ENCODE results near the gene U2SURP. TPM values are rescaled to one million over a fixed set of nuclear protein-coding genes. Genes with fewer than 3 reads are reported as not detected.

Gene U2SURP
- total and polyA plus RNA-seq, 4 experiments from 2014 or later, result 97.6 to 137 (median 126) TPM

DNA sequence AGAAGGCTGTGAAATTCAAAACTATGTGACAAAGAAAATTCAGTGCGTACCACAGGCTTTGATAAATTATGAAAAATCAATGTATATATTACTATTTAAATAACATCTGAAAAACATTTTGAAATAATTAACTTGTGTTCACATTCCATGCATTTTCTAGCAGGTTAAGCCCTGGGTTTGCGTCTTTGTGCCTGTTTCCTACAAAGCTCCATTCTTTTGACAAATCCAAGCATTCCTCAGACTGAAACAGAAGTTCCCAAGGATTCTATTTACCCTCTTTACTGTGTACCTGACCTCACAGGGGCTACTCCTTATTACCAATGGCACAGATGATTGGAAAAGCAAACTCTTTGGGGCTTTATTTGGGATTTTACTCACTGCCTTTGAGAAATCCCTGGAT is 39.8 kb upstream of the U2SURP start:
- no peaks in the 10 kb centered on the region for H3K9me3 Mint-ChIP-seq
- ChIA-PET POLR2A (ENCODE audit: partially characterized antibody) (no interaction called here), CTCF (ENCODE audit: partially characterized antibody) (no interaction called here)
- H3K4me3 Mint-ChIP-seq, result peak overlapping the region in 4 of 8 donors; percentile 50 to 84 (median 74)
- no peak overlapping the region for H3K4me3 ChIP-seq (ENCODE audit: low read length in 2 of 2)
- H3K36me3 Mint-ChIP-seq, result peaks cover 0 to 10% of the 10 kb centered on the region in 2 donors
- intact Hi-C loops (cut with micrococcal nuclease), result no loop called here
- no peak overlapping the region for H3K27ac Mint-ChIP-seq
- H3K9me3 ChIP-seq (ENCODE audit: control insufficient read depth in 1 of 2, low read length in 2 of 2), result no peaks in the 10 kb centered on the region
- no peak for DNase-seq
- peaks cover 5% of the 10 kb centered on the region for H3K27me3 ChIP-seq (ENCODE audit: insufficient read depth, low read length)
- no peaks in the 10 kb centered on the region for H3K36me3 ChIP-seq (ENCODE audit: insufficient read depth, low read length)
- no peak overlapping the region for H3K27ac ChIP-seq (ENCODE audit: low read depth, low read length)
- peaks cover 4% of the 10 kb centered on the region for H3K4me1 ChIP-seq (ENCODE audit: insufficient read depth, low read length)
- peaks cover 4 to 19% (median 15%) of the 10 kb centered on the region in 4 donors for H3K4me1 Mint-ChIP-seq
- H3K27me3 Mint-ChIP-seq, result peaks cover 45 to 60% of the 10 kb centered on the region in 2 donors

DNA sequence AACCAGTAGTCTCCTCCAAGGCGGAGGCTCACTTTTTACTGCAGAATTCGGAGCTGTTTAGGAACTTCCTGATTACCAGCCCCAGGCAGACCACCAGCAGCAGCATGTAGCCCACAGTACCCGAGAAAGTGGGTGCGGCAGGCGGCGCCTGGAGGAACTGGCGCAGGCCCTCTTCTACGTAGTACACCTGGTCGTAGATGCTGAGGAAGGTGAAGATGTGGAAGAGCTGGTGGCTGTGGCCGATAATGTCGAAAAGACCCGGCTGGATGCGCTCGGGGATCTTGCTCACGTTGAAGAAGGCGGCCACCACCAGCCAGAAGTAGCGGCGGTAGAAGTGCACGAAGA is 39.2 kb upstream of the U2SURP start:
- H3K4me3 Mint-ChIP-seq, result peak overlapping the region; percentile 65 to 84 (median 73)
- intact Hi-C loops (cut with micrococcal nuclease), result no loop called here
- H3K27ac ChIP-seq (ENCODE audit: low read depth, low read length), result no peak overlapping the region

DNA sequence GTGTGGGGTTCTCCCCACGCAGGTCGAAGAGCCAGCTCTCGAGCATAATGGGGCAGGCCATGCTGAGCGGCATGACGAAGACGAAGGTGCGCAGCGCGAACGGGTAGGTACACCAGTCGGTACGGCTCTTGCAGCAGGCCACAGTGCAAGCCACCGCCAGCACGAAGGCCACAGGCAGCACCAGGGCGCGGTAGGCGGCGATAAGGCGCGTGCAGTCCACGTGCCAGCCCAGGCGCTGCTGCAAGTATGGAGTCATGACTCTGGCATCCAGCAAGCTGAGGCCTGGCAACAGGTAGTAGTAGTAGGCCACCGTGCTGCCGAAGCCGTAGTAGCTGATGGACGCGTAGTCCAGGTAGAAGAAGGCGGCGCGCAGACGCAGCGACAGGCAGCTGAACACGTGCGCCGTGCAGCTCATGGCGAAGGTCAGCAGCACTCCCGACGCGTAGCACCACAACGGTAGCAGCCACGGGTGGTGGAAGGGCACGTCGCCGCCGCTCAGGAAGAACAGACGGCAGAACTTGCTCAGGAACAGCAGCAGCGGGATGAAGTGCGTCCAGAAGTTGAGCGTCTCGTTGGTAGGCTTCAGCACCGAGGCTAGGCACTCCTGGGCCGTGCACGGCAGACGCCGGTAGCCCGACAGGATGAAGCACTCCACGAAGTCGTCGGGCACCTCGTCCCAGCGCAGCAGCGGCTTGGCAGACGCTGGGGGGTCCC is 38.7 kb upstream of the U2SURP start:
- peak overlapping the region in 1 of 2 donors; percentile 24 for H3K4me3 ChIP-seq (ENCODE audit: low read length in 2 of 2)
- POLR2A ChIA-PET (ENCODE audit: partially characterized antibody), result no interaction called here
- H3K27ac Mint-ChIP-seq, result no peak overlapping the region
- peaks cover 4% of the 10 kb centered on the region for H3K4me1 ChIP-seq (ENCODE audit: insufficient read depth, low read length)
- H3K27me3 ChIP-seq (ENCODE audit: insufficient read depth, low read length), result peaks cover 5% of the 10 kb centered on the region
- peak overlapping the region; percentile 65 to 84 (median 76) for H3K4me3 Mint-ChIP-seq
- H3K36me3 Mint-ChIP-seq, result peaks cover 0 to 10% of the 10 kb centered on the region in 2 donors
- CTCF ChIA-PET (ENCODE audit: partially characterized antibody), result no interaction called here
- peaks cover 42 to 54% of the 10 kb centered on the region in 2 donors for H3K27me3 Mint-ChIP-seq
- H3K36me3 ChIP-seq (ENCODE audit: insufficient read depth, low read length), result no peaks in the 10 kb centered on the region
- H3K4me1 Mint-ChIP-seq, result peaks cover 4 to 19% (median 15%) of the 10 kb centered on the region in 4 donors
- H3K9me3 ChIP-seq (ENCODE audit: control insufficient read depth in 1 of 2, low read length in 2 of 2), result no peaks in the 10 kb centered on the region
- H3K9me3 Mint-ChIP-seq, result no peaks in the 10 kb centered on the region
- no peak overlapping the region for H3K27ac ChIP-seq (ENCODE audit: low read depth, low read length)
- no peak for DNase-seq
- intact Hi-C loops (cut with micrococcal nuclease), result no loop called here

More for the DNA sequence above, 39.2 kb upstream of the U2SURP start:
- peaks cover 4% of the 10 kb centered on the region for H3K4me1 ChIP-seq (ENCODE audit: insufficient read depth, low read length)
- no peak overlapping the region for H3K4me3 ChIP-seq (ENCODE audit: low read length in 2 of 2)
- H3K27me3 ChIP-seq (ENCODE audit: insufficient read depth, low read length), result peaks cover 5% of the 10 kb centered on the region
- CTCF ChIA-PET (ENCODE audit: partially characterized antibody), result no interaction called here
- POLR2A ChIA-PET (ENCODE audit: partially characterized antibody), result no interaction called here
- Mint-ChIP-seq H3K27me3 (peaks cover 45 to 57% of the 10 kb centered on the region in 2 donors), H3K4me1 (peaks cover 4 to 19% (median 15%) of the 10 kb centered on the region in 4 donors), H3K27ac (no peak overlapping the region), H3K36me3 (peaks cover 0 to 10% of the 10 kb centered on the region in 2 donors), H3K9me3 (no peaks in the 10 kb centered on the region)
- no peaks in the 10 kb centered on the region for H3K36me3 ChIP-seq (ENCODE audit: insufficient read depth, low read length)
- DNase-seq, result no peak
- H3K9me3 ChIP-seq (ENCODE audit: control insufficient read depth in 1 of 2, low read length in 2 of 2), result no peaks in the 10 kb centered on the region

DNA sequence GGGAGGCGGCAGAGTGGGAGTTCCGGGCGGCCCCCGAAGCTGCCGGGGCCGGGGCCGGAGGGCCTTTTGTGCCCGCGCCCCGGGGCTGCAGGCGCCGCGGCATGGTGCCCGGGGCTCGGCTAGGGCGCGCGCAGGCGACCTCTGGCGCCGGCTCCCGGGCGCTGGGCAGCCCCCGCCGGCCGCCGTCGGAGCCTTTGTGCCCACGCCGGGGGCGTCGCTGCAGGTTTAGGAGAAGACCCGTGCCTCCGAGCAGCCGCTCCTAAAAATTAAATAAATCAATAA is 38.2 kb upstream of the U2SURP start:
- Mint-ChIP-seq H3K27ac (no peak overlapping the region), H3K27me3 (peaks cover 42 to 55% of the 10 kb centered on the region in 2 donors), H3K9me3 (no peaks in the 10 kb centered on the region), H3K4me1 (peaks cover 4 to 19% (median 15%) of the 10 kb centered on the region in 4 donors), H3K4me3 (peak overlapping the region in 4 of 8 donors; percentile 69 to 78 (median 76)), H3K36me3 (peaks cover 0 to 10% of the 10 kb centered on the region in 2 donors)
- POLR2A ChIA-PET (ENCODE audit: partially characterized antibody), result no interaction called here
- Histone ChIP-seq H3K27me3 (ENCODE audit: insufficient read depth, low read length) (peaks cover 5% of the 10 kb centered on the region), H3K4me1 (ENCODE audit: insufficient read depth, low read length) (peaks cover 4% of the 10 kb centered on the region), H3K36me3 (ENCODE audit: insufficient read depth, low read length) (no peaks in the 10 kb centered on the region), H3K9me3 (ENCODE audit: control insufficient read depth in 1 of 2, low read length in 2 of 2) (no peaks in the 10 kb centered on the region), H3K27ac (ENCODE audit: low read depth, low read length) (no peak overlapping the region), H3K4me3 (ENCODE audit: low read length in 2 of 2) (peak overlapping the region in 1 of 2 donors; percentile 24)
- intact Hi-C loops (cut with micrococcal nuclease), result no loop called here
- CTCF ChIA-PET (ENCODE audit: partially characterized antibody), result no interaction called here
- DNase-seq, result no peak

DNA sequence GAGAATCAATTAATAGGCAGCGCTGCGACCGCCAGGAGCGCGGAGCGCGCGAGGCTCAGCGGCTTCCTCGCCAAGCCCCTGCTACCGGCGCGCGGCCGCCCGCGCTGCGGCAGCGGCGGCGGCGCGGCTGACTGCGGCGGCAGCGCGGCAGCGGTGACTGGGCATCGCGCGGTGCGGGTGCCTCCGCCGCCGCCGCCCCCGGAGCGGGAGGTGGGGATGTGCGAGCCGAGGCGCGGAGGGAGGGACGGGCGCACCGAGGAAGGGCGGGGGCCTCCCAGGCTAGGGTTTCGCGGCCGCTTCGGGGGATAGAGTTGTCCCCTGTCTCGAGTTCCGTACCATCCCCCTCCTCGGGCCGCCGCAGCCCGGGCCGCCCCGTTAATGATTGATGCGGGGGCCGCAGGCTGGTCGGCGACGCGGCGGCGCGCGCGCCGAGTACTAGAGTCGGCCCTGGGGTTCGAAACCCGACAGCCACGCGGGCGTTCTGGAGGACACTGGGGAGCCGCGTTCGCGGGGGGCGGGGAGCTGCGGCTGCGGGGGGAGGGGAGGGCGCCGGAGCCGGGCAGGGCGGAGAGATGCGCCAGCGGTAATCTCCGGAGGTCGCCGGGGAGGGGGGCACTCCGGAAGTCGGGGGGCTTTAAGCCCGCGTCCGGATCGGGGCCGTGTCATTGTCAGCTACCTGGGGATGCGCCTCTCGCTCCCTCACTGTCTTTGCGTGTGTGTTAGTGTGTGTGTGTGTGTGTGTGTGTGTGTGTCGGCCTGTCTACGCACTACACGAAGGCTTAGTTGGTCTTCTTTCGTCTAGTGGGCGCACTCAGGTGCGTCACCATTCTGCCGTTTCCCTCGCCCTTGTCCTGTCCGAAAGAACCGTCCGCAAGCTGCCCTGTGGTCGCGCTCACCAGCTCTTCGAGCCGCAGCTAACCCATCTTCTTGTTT is 37.6 kb upstream of the U2SURP start, which contains the start of gene PAQR9:
TSS of gene PAQR9 (minus strand) at position 159 of the 933 bp plus-strand sequence. CDS start 338 bp downstream, outside the sequence.
- peak within 1 kb of the TSS in 1 of 2 donors; percentile 24 for H3K4me3 ChIP-seq (ENCODE audit: low read length in 2 of 2)
- no peak for DNase-seq
- no peaks in the 10 kb centered on the region for H3K9me3 Mint-ChIP-seq
- no peak within 1 kb of the TSS for H3K27ac ChIP-seq (ENCODE audit: low read depth, low read length)
- H3K27me3 ChIP-seq (ENCODE audit: insufficient read depth, low read length), result peaks cover 5% of the 10 kb centered on the region
- peaks cover 37 to 55% of the 10 kb centered on the region in 2 donors for H3K27me3 Mint-ChIP-seq
- intact Hi-C loops (cut with micrococcal nuclease), result no loop called here
- H3K27ac Mint-ChIP-seq, result peak within 1 kb of the TSS in 2 of 7 donors; percentile 61 to 74
- no peaks in the 10 kb centered on the region for H3K9me3 ChIP-seq (ENCODE audit: control insufficient read depth in 1 of 2, low read length in 2 of 2)
- ChIA-PET CTCF (ENCODE audit: partially characterized antibody) (no interaction called here), POLR2A (ENCODE audit: partially characterized antibody) (interaction anchor here (0.7 kb wide), 1 partner anchor 10 kb away, joined by 3 read pairs; no protein-coding TSS in a partner anchor)
- H3K36me3 ChIP-seq (ENCODE audit: insufficient read depth, low read length), result no peaks in the 10 kb centered on the region
- peaks cover 4% of the 10 kb centered on the region for H3K4me1 ChIP-seq (ENCODE audit: insufficient read depth, low read length)
- peaks cover 0 to 10% of the 10 kb centered on the region in 2 donors for H3K36me3 Mint-ChIP-seq
- H3K4me1 Mint-ChIP-seq, result peaks cover 4 to 19% (median 14%) of the 10 kb centered on the region in 4 donors
- peak within 1 kb of the TSS; percentile 65 to 87 (median 82) for H3K4me3 Mint-ChIP-seq

DNA sequence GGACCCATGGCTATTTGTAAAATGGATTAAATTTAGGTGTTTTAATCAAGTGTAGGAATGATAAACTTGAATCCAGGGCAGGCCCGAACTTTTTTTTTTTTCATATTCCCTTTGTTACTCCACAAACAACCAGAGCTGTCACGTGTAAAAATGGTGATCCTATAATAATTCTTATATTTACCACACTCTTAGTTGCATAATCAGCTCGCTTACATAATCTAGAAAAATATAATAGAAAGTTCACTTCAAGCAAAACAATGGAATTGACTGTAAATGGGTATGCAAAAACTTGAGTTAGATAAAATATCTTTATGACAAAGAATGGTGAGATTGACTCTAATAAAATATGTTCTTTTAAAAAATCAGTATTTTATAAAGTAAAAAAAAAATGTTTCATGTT is 35.8 kb upstream of the U2SURP start:
- peaks cover 35 to 45% of the 10 kb centered on the region in 2 donors for H3K27me3 Mint-ChIP-seq

DNA sequence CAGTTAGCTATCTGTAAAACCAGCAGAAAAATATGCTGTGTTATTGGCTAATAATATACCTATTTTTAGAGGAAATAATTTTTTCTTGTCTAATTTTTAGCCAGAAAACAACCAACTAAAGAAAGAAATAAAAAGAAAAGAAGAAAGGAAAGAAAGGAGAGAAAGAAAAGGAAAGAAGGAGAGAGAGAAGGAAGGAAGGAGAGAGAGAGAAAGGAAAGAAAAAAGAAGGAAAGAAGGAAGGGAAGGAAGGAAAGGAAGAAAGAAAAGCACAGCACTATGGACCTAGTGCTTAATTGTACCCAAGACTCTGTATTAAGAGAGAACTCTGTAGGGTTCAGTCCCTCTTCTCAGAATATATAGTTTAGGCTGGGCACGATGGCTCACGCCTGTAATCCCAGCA is 34.6 kb upstream of the U2SURP start:
- Mint-ChIP-seq H3K36me3 (peaks cover 0 to 6% of the 10 kb centered on the region in 2 donors), H3K9me3 (no peaks in the 10 kb centered on the region), H3K4me3 (no peak overlapping the region), H3K4me1 (peaks cover 4 to 18% (median 13%) of the 10 kb centered on the region in 4 donors), H3K27me3 (peaks cover 29 to 39% of the 10 kb centered on the region in 2 donors), H3K27ac (no peak overlapping the region)
- CTCF ChIA-PET (ENCODE audit: partially characterized antibody), result no interaction called here
- Histone ChIP-seq H3K36me3 (ENCODE audit: insufficient read depth, low read length) (no peaks in the 10 kb centered on the region), H3K27ac (ENCODE audit: low read depth, low read length) (no peak overlapping the region), H3K9me3 (ENCODE audit: control insufficient read depth in 1 of 2, low read length in 2 of 2) (no peaks in the 10 kb centered on the region), H3K4me1 (ENCODE audit: insufficient read depth, low read length) (peaks cover 4% of the 10 kb centered on the region), H3K4me3 (ENCODE audit: low read length in 2 of 2) (no peak overlapping the region), H3K27me3 (ENCODE audit: insufficient read depth, low read length) (peaks cover 13% of the 10 kb centered on the region)
- intact Hi-C loops (cut with micrococcal nuclease), result no loop called here
- POLR2A ChIA-PET (ENCODE audit: partially characterized antibody), result interaction anchor here (0.7 kb wide), 1 partner anchor 31 kb away, joined by 3 read pairs; no protein-coding TSS in a partner anchor
- no peak for DNase-seq

More for the DNA sequence above, 35.8 kb upstream of the U2SURP start:
- Histone ChIP-seq H3K27me3 (ENCODE audit: insufficient read depth, low read length) (peaks cover 8% of the 10 kb centered on the region), H3K4me3 (ENCODE audit: low read length in 2 of 2) (no peak overlapping the region), H3K4me1 (ENCODE audit: insufficient read depth, low read length) (peaks cover 4% of the 10 kb centered on the region), H3K36me3 (ENCODE audit: insufficient read depth, low read length) (no peaks in the 10 kb centered on the region), H3K9me3 (ENCODE audit: control insufficient read depth in 1 of 2, low read length in 2 of 2) (no peaks in the 10 kb centered on the region), H3K27ac (ENCODE audit: low read depth, low read length) (no peak overlapping the region)
- Mint-ChIP-seq H3K4me3 (no peak overlapping the region), H3K36me3 (peaks cover 0 to 8% of the 10 kb centered on the region in 2 donors), H3K27ac (no peak overlapping the region), H3K9me3 (no peaks in the 10 kb centered on the region), H3K4me1 (peaks cover 4 to 19% (median 14%) of the 10 kb centered on the region in 4 donors)
- no peak for DNase-seq
- POLR2A ChIA-PET (ENCODE audit: partially characterized antibody), result no interaction called here
- intact Hi-C loops (cut with micrococcal nuclease), result no loop called here
- CTCF ChIA-PET (ENCODE audit: partially characterized antibody), result no interaction called here
